DLD1 (cell line): ENCODE measurements around the gene SPP2.

Experiments
- in situ Hi-C: cut with HindIII; loops from 2 replicates; pipeline ENCODE4 v1.10.0; 2017; ENCODE audit warnings: low sequenced_read_pairs

SPP2 gene

DNA sequence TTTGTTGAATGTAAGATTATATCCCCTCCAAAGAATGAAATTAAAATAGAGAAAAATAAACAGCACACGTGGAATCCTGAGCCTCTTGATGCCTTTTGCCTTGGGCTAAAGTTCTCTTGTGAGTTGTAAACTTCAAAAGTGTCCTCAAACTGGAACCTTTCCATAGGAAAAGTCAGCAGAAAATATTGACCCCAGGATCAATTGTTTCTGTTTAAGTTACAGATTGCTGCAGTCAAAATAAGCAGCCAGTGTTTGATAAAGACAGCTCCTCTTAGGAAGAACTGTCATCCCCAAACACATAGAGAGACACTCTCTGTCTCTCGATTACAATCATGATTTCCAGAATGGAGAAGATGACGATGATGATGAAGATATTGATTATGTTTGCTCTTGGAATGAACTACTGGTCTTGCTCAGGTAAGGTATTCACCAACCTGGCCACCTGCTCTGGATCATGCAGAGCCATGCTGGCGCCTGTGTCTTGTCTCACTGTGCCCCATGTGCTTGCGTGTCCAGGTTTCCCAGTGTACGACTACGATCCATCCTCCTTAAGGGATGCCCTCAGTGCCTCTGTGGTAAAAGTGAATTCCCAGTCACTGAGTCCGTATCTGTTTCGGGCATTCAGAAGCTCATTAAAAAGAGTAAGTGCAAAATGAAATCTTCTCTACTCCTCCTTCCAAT, at the start of gene SPP2:
Gene SPP2 (plus strand): TSS at position 248 of the 681 bp plus-strand sequence. CDS start 85 bp downstream, at position 333.
- in situ Hi-C loops, result no loop called here

- in situ Hi-C loops, result no loop called here
These were observed 48.9 kb upstream of the SPP2 start for GRCh38 chr2:234001380-234002160.

GRCh38 chr2:234002281-234002680, 48.2 kb upstream of the SPP2 start:
- in situ Hi-C loops, result no loop called here

- in situ Hi-C loops, result no loop called here
These were observed 46.4 kb upstream of the SPP2 start for GRCh38 chr2:234003972-234004617.

DNA sequence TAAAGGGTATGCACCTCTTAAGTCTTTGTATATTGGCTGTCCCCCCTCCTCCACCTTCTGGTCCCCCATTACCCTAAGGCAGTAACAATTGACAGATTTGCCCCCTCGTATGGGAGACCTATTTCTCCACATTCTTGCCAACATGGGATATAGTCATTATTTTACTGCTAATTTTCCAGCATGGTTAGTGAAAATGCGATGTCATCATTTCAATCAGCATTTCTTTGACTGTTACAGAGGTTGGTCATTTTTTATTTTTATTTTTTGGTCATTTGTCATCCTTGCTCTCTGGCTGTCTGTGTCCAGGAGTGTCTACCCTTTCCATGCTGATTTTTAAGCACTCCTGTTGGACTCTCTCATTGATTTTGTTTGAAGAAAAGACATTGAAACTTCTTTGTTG, 45.4 kb upstream of the SPP2 start:
- in situ Hi-C loops, result no loop called here

DNA sequence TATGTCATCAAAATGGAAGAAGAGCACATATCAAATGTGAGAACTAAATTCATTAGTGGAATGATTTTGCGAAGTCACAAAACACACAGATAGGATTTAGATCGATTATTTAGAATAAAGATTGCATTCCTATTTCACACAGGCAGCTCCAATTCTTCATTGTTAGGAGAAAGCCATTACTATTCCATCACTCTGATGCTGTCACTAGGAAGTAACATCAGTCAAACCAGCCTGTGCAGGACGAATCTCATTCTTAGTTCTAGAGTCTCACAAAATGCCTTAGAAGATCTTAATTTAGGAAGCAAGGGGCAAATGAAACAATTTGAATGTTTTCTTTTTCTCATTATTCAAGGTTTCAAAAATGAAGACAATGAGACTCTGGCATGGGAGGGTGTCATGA, 44.0 kb upstream of the SPP2 start:
- in situ Hi-C loops, result no loop called here

GRCh38 chr2:234014427-234014826, 36.1 kb upstream of the SPP2 start:
- in situ Hi-C loops, result no loop called here

DNA sequence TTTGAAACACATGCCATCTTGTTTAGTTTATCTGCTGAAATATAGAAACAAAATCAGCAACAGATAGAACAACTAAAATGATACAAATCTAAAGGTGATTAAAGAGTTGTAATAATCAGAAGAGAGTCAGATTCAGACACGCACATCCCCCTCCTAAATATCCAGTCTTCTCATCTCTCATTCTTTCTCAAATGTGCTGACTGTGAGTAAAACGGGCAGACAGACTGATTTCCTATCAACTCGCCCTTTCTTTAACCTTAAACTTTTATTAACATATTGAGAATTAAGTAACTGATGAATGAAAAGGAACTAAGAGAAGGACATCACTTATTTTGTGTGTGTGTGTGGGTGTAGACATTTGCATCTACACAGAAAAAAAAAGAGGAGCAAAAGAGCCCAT, 34.6 kb upstream of the SPP2 start:
- in situ Hi-C loops, result no loop called here

DNA sequence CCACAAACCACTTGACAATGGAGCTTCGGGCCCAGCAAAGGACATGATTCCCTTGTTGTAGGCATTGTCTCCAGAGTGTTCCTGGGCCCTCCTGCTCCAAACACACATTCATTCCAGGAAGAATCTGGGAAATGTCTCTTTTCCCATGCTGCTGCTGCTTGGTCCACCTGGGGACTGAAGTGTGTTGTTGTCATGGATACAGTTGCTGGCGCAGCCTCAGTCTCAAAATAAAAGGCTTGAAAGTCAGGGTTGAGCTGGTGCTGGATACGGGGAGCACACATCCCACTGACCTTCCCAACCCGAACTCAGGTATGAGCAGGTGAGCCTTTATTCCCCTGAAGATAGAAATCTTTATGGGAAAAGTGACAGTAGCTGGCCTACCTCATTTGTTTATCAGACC, 30.6 kb upstream of the SPP2 start:
- in situ Hi-C loops, result no loop called here

DNA sequence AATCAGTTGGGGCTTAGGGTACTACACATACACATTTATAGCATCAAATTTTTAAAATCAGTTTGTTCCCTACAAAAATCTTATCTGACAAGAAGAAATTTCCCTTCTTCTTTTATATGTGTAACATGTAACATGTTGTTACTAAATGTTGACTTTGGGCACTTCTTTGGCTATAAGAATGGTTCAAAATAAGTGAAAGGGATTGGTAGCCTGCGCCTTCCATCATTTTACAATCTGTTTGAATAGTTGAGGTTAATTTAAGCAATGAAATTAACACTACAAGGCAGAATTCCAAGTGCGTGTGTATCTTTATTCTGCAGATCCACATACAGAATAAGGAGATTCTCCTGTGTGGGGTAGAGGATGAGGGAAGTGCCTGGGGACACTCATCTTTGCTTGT, 30.2 kb upstream of the SPP2 start:
- in situ Hi-C loops, result no loop called here

- in situ Hi-C loops, result no loop called here
These were observed 28.1 kb upstream of the SPP2 start for GRCh38 chr2:234022424-234022823.

- in situ Hi-C loops, result no loop called here
These were observed 26.2 kb upstream of the SPP2 start for GRCh38 chr2:234024304-234024703.

DNA sequence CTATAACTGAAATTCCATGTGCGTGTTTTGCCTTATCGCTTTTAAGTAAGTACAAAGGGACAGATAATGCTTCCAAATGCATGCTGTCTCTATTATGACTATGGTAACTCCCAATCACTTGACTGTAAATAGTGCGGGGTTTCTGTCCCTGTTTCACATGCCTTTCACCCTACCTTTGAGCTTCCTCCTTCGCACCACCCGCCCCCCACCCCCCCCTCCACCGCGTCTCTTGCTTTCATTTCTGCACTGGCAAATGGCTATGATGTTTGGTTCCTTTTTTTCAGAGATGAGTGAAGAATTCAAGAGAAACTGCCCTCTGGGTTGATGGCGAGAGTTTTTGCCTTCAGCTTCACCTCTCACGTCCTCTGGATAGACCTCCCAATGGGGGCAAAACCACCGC, 25.0 kb upstream of the SPP2 start:
- in situ Hi-C loops, result no loop called here

DNA sequence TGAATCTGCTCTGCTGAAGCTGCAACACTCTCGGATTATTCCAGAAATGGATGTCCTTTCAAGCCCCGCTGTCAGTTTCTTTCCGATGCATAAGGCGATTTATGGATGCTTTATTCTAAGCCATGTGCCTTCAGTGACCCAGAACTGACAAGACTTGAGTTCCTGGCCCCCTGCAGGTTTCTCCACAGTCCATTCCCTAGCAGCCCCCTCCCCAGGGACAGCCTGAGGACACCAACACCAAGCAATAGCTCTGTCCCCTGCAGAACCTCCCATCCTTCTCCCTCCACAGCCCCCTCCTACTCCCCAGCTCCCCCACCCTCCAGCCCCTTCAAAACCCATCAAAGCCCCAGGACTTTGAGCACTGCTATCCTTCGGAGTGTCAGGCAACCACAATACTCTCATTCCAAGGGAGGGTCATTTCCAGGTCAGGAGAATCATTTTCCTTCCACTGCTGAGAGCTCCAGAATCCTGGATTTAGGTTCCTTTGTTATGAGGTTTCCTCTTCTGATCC, 24.6 kb upstream of the SPP2 start:
- in situ Hi-C loops, result no loop called here

DNA sequence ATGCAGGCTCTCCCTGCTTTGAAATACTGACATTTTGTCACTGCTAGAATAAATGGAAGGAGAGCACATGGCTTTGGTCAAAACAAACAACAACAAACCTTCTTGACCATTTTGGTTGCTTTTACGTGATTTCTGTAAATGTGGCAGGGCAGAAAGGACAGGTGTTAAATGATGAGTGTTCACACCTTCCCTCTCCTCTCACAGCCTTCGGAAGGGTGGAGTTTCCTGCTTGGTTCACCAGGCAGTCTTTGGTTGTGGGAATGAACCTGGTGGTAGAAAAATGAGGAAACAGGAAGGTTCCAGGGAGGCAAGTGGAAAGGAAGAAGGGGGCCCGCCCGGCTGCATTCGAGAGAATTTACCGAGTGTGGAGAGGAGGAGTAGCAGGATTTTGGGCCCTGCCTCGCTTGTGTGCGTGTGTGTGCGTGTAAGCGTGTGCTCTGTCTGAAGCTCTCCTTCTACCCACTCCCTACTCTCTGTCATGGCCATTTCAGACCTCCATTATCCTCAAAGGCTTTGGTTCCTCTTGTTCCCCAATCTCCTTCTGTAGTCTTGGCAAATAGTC, 23.7 kb upstream of the SPP2 start:
- in situ Hi-C loops, result no loop called here

- in situ Hi-C loops, result no loop called here
These were observed 22.9 kb upstream of the SPP2 start for GRCh38 chr2:234027641-234028040.

DNA sequence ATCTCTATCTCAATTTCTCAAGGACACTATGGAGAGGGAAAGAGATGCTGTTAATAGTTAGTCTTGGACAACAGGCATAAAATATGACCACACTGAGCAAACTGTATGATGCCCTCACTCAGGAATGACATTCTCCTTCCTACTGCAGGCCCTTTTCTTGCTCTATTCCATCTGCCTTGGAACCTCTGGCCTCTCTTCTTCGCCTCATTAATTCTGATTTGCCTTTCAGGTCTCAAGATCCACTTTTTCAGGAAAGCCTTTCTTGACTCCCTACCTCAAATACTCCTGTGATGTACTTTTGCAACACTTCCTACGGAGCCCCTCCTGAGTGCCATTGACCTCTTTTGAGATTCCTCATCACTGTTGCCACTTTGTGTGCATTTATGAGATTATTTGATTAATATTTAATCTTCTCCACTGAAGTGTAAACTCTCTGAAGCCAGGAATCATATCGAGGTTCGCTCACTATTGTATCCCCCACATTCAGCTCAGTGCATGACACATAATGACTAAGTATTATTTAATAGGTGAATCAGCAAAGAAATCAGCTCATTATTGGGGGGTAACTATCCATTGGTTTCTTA, 21.3 kb upstream of the SPP2 start:
- in situ Hi-C loops, result no loop called here

DNA sequence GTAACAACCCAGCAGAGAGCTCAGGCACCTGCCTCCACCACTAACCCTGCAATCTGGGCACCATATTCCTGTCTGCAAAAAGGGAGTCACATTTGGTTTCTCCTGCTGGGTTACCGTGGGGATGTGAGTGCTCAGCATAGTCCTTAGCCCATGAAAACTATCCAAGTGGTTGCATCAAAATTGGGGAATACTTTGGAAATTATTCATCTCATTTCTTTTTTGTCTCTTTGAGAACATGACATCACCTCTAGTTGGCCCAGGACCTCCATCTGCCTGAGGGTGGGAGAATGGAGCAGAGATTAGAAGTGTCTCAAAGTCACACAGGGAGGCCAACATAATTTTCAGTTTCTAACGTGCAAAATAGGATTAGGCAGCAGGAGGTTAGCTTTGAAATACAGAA, 19.3 kb upstream of the SPP2 start:
- in situ Hi-C loops, result no loop called here

- in situ Hi-C loops, result no loop called here
These were observed 18.1 kb upstream of the SPP2 start for GRCh38 chr2:234032279-234032856.

GRCh38 chr2:234033174-234033573, 17.3 kb upstream of the SPP2 start:
- in situ Hi-C loops, result no loop called here

GRCh38 chr2:234033885-234034284, 16.6 kb upstream of the SPP2 start:
- in situ Hi-C loops, result no loop called here
